IMR-90 (cell line): ENCODE results near the gene ARSA. TPM values are rescaled to one million over a fixed set of nuclear protein-coding genes. Genes with fewer than 3 reads are reported as not detected.

Source experiments
- ATAC-seq: fragments of 200-7000 bp; cut with Tn5 transposase; 2 replicates; pipeline ENCODE4 v1.9.1; 2020; ENCODE audit warnings: low read depth, mild to moderate bottlenecking, moderate library complexity
- BruUV-seq: library from RNA; stranded (reverse); fragments of 400-500 nt; replicated peaks from 2 replicates; lab custom pipeline; 2021; lab: Mats Ljungman, UMichigan
- CTCF ChIA-PET: fragments of 300-600 bp; formaldehyde crosslinking; extraction: SDS; loops from one replicate; lab custom pipeline; 2021; ENCODE audit warnings: antibody characterized with exemption; lab: Yijun Ruan, JAX
- POLR2A ChIA-PET: fragments of 300-600 bp; sonication (Branson Sonifier 250); formaldehyde crosslinking; loops from one replicate; lab custom pipeline; 2022; ENCODE audit warnings: antibody characterized with exemption; ENCODE audit not compliant: unreplicated experiment; lab: Charles Lee
- DNase-seq: peaks from one replicate; pipeline ENCODE4 v3.0.0; 2013
- H2AFZ ChIP-seq: replicated peaks from 2 replicates; pipeline ENCODE3; 2013; ENCODE audit warnings: low read length, mild to moderate bottlenecking; ENCODE audit not compliant: poor library complexity
- H2AK5ac ChIP-seq: 2 replicates; pipeline ENCODE4 v1.6.1; 2013; ENCODE audit warnings: low read depth, low read length, inconsistent platforms
- H2AK9ac ChIP-seq: replicated peaks from 2 replicates; pipeline ENCODE3; 2013; ENCODE audit warnings: mild to moderate bottlenecking, low read depth, low read length, moderate library complexity; ENCODE audit not compliant: poor library complexity
- H2BK120ac ChIP-seq: 2 replicates; pipeline ENCODE4 v1.6.1; 2013; ENCODE audit warnings: low read depth, low read length, inconsistent platforms
- H2BK15ac ChIP-seq: 3 replicates; pipeline ENCODE4 v1.6.1; 2013; ENCODE audit warnings: low read depth, low read length, inconsistent platforms
- H2BK20ac ChIP-seq: 2 replicates; pipeline ENCODE4 v1.6.1; 2013; ENCODE audit warnings: low read depth, mild to moderate bottlenecking, inconsistent platforms, low read length, moderate library complexity
- H2BK5ac ChIP-seq: 2 replicates; pipeline ENCODE4 v1.6.1; 2013; ENCODE audit warnings: mild to moderate bottlenecking, low read depth, low read length, inconsistent platforms; ENCODE audit not compliant: poor library complexity, severe bottlenecking
- H3K14ac ChIP-seq: replicated peaks from 2 replicates; pipeline ENCODE4 v1.6.1; 2013; ENCODE audit warnings: low read depth, low read length, inconsistent platforms
- H3K18ac ChIP-seq: 2 replicates; pipeline ENCODE4 v1.6.1; 2013; ENCODE audit warnings: low read depth, low read length, control low read depth
- H3K23ac ChIP-seq: 2 replicates; pipeline ENCODE4 v1.6.1; 2013; ENCODE audit warnings: low read depth, low read length, inconsistent platforms
- H3K27ac ChIP-seq: 2 replicates; pipeline ENCODE4 v1.5.1; 2013; ENCODE audit warnings: mild to moderate bottlenecking, control low read depth, low read length; ENCODE audit not compliant: insufficient read depth
- H3K27me3 ChIP-seq: 2 replicates; pipeline ENCODE4 v1.6.1; 2013; ENCODE audit warnings: low read length; ENCODE audit not compliant: control insufficient read depth, insufficient read depth
- H3K36me3 ChIP-seq: 2 replicates; pipeline ENCODE4 v1.6.1; 2013; ENCODE audit warnings: low read length, mixed read lengths; ENCODE audit not compliant: control insufficient read depth, insufficient read depth
- H3K4ac ChIP-seq: 2 replicates; pipeline ENCODE4 v1.6.1; 2013; ENCODE audit warnings: low read depth, low read length, inconsistent platforms
- H3K4me1 ChIP-seq: 2 replicates; pipeline ENCODE4 v1.6.1; 2013; ENCODE audit warnings: low read length, mixed read lengths; ENCODE audit not compliant: control insufficient read depth, insufficient read depth
- H3K4me2 ChIP-seq: 2 replicates; pipeline ENCODE4 v1.6.1; 2013; ENCODE audit warnings: low read depth, mild to moderate bottlenecking, control low read depth, low read length, moderate library complexity
- H3K4me3 ChIP-seq: 2 replicates; pipeline ENCODE4 v1.5.1; 2013; ENCODE audit warnings: low read depth, mild to moderate bottlenecking, control low read depth, low read length, moderate library complexity; ENCODE audit not compliant: insufficient read depth
- H3K56ac ChIP-seq: 2 replicates; pipeline ENCODE4 v1.6.1; 2013; ENCODE audit warnings: low read length, inconsistent platforms; ENCODE audit not compliant: insufficient read depth; ENCODE audit errors: extremely low read depth
- H3K79me1 ChIP-seq, 2 experiments: 2 replicates each; pipeline ENCODE4 v1.6.1; 2013; ENCODE audit warnings: low read length in 2 of 2, inconsistent platforms in 1 of 2, low read depth in 1 of 2
- H3K9ac ChIP-seq: 2 replicates; pipeline ENCODE4 v1.6.1; 2013; ENCODE audit warnings: low read depth, low read length, control low read depth
- H3K9me1 ChIP-seq: 2 replicates; pipeline ENCODE4 v1.6.1; 2013; ENCODE audit warnings: low read length, inconsistent platforms; ENCODE audit not compliant: insufficient read depth
- H3K9me3 ChIP-seq: 2 replicates; pipeline ENCODE4 v1.6.1; 2013; ENCODE audit warnings: low read length; ENCODE audit not compliant: control insufficient read depth, insufficient read depth
- H4K20me1 ChIP-seq: 2 replicates; pipeline ENCODE4 v1.6.1; 2013; ENCODE audit warnings: low read length, inconsistent platforms; ENCODE audit not compliant: insufficient read depth
- H4K5ac ChIP-seq: 2 replicates; pipeline ENCODE4 v1.6.1; 2013; ENCODE audit warnings: mild to moderate bottlenecking, low read depth, low read length, control low read depth
- H4K8ac ChIP-seq, 2 experiments: 2 replicates each; pipeline ENCODE4 v1.6.1; 2013; ENCODE audit warnings: low read depth in 2 of 2, low read length in 2 of 2, control low read depth in 1 of 2, inconsistent platforms in 1 of 2
- H4K91ac ChIP-seq: 2 replicates; pipeline ENCODE4 v1.6.1; 2013; ENCODE audit warnings: low read depth, low read length, inconsistent platforms; ENCODE audit not compliant: insufficient read depth
- NFE2L2 ChIP-seq: fragments of 150-350 bp; IDR thresholded peaks from 2 replicates; pipeline ENCODE4 v1.6.1; 2016; ENCODE audit warnings: low read depth, mild to moderate bottlenecking, low read length
- WGBS, 2 experiments: methylation state at CpG; one replicate each; pipeline versions ENCODE4 v1.1.5 to v1.1.7; 2013; ENCODE audit warnings: missing lambda C conversion rate in 2 of 2; ENCODE audit not compliant: insufficient read length in 1 of 2; ENCODE audit errors: extremely low coverage in 2 of 2; 5-methylcytosine and 5-hydroxymethylcytosine counted together
- dilution Hi-C: fragments of 300-500 bp; cut with HindIII; formaldehyde crosslinking; loops from one replicate; pipeline ENCODE4 v1.14.3; 2018; ENCODE audit warnings: low sequenced_read_pairs; ENCODE audit not compliant: unreplicated experiment
- in situ Hi-C: fragments of 300-500 bp; cut with MboI; formaldehyde crosslinking; loops from 3 replicates; pipeline ENCODE4 v1.14.3; 2019; ENCODE audit warnings: low sequenced_read_pairs, inconsistent platforms, mixed read lengths
- intact Hi-C: fragments of 100-400 bp; cut with micrococcal nuclease; formaldehyde crosslinking; loops from 2 replicates; pipeline ENCODE4 v1.10.0; 2022
- polyA plus RNA-seq, 3 experiments: library from polyadenylated mRNA; depleted of rRNA; stranded (reverse); fragments of >200 nt; gene quantifications; 2 replicates each; pipeline ENCODE4 v1.2.3, GENCODE V29; 2012; ENCODE audit warnings: low replicate concordance in 1 of 3
- total RNA-seq: library from RNA; depleted of rRNA; stranded (reverse); fragments of >200 nt; gene quantifications from 2 replicates; pipeline ENCODE4 v1.2.3, GENCODE V29; 2012

The ARSA gene
- total and polyA plus RNA-seq, 2 of the 4 experiments (the other 2 are of a cell fraction): 3.4 to 24.2 TPM

- H2AK9ac ChIP-seq: no peak overlapping the region
- H2AFZ ChIP-seq: no peak overlapping the region
- in situ Hi-C loops (no loop called here), intact Hi-C loops (no loop called here), dilution Hi-C loops (no loop called here)
- no peak overlapping the region for H4K8ac ChIP-seq
- POLR2A ChIA-PET: no interaction called here
- H3K4ac ChIP-seq: no peak overlapping the region
- CTCF ChIA-PET: no interaction called here
- peaks cover 40% of the 10 kb centered on the region for H3K27me3 ChIP-seq
- no peak overlapping the region for H4K5ac ChIP-seq
- H2BK20ac ChIP-seq: no peak overlapping the region
- H2AK5ac ChIP-seq: no peak overlapping the region
- H3K27ac ChIP-seq: no peak overlapping the region
- H2BK5ac ChIP-seq: no peak overlapping the region
- DNase-seq: no peak
- TF ChIP-seq NFE2L2: no peak
- H3K56ac ChIP-seq: no peak overlapping the region
- H3K9me1 ChIP-seq: peaks cover 2% of the 10 kb centered on the region
- no peak overlapping the region for H3K4me2 ChIP-seq
- H4K91ac ChIP-seq: no peak overlapping the region
- no peak overlapping the region for H3K23ac ChIP-seq
- WGBS, 2 experiments: 71% methylated on average over 3 of the region's 4 CpGs; no CpG with 5 or more reads in 1 of the 2 experiments
- no peaks in the 10 kb centered on the region for H3K36me3 ChIP-seq
- no peak overlapping the region for H2BK120ac ChIP-seq
- no peaks in the 10 kb centered on the region; the same call in 1 of the 2 replicates for H3K9me3 ChIP-seq
- no peak overlapping the region for H3K4me3 ChIP-seq
- BruUV-seq: no TSS peak
- no peaks in the 10 kb centered on the region for H3K79me1 ChIP-seq
- H3K9ac ChIP-seq: no peak overlapping the region
- no peak overlapping the region for H3K18ac ChIP-seq
- no peak overlapping the region for H2BK15ac ChIP-seq
- H4K20me1 ChIP-seq: no peaks in the 10 kb centered on the region; the same call in 1 of the 2 replicates
- no peaks in the 10 kb centered on the region; the same call in 1 of the 2 replicates for H3K4me1 ChIP-seq
- H3K14ac ChIP-seq: no peak overlapping the region
- no peak for ATAC-seq
Measured at GRCh38 chr22:50670513-50670912, 42.6 kb upstream of the ARSA start.
